Astrocyte (in vitro differentiated cells and primary cell): ENCODE data around the gene CELSR2. TPM values are rescaled to one million over a fixed set of nuclear protein-coding genes. Genes with fewer than 3 reads are reported as not detected.

Source experiments
- DNase-seq: peaks from one replicate; pipeline ENCODE4 v3.0.0-alpha.2; 2010; ENCODE audit warnings: low read depth
- FAIRE-seq: peaks from 2 replicates; lab custom pipeline; 2011; peaks lifted over from hg19 to GRCh38; lab: Jason Lieb, UNC
- H2AFZ ChIP-seq: 2 replicates; pipeline ENCODE4 v1.6.0; 2012; ENCODE audit warnings: low read depth, low read length, inconsistent platforms
- H3K27ac ChIP-seq: 2 replicates; pipeline ENCODE4 v1.5.1; 2011; ENCODE audit warnings: low read depth, low read length, inconsistent platforms
- H3K27me3 ChIP-seq: 2 replicates; pipeline ENCODE4 v1.6.0; 2011; ENCODE audit warnings: low read length, inconsistent platforms; ENCODE audit not compliant: insufficient read depth
- H3K36me3 ChIP-seq: 2 replicates; pipeline ENCODE4 v1.5.1; 2011; ENCODE audit warnings: low read length, inconsistent platforms; ENCODE audit not compliant: insufficient read depth
- H3K4me1 ChIP-seq: 2 replicates; pipeline ENCODE4 v1.5.1; 2011; ENCODE audit warnings: low read length, inconsistent platforms; ENCODE audit not compliant: insufficient read depth
- H3K4me2 ChIP-seq: 2 replicates; pipeline ENCODE4 v1.6.0; 2012; ENCODE audit warnings: low read length, inconsistent platforms
- H3K4me3 ChIP-seq: 2 replicates; pipeline ENCODE4 v1.5.1; 2011; ENCODE audit warnings: low read depth, mild to moderate bottlenecking, low read length, inconsistent platforms; ENCODE audit not compliant: insufficient read depth
- H3K79me2 ChIP-seq: 2 replicates; pipeline ENCODE4 v1.6.0; 2012; ENCODE audit warnings: mild to moderate bottlenecking, low read length, inconsistent platforms; ENCODE audit not compliant: insufficient read depth
- H3K9ac ChIP-seq: 2 replicates; pipeline ENCODE4 v1.6.0; 2012; ENCODE audit warnings: mild to moderate bottlenecking, low read length, inconsistent platforms
- H3K9me3 ChIP-seq: 2 replicates; pipeline ENCODE4 v1.5.1; 2012; ENCODE audit warnings: low read depth, mild to moderate bottlenecking, low read length, inconsistent platforms; ENCODE audit not compliant: insufficient read depth
- H4K20me1 ChIP-seq: 2 replicates; pipeline ENCODE4 v1.6.0; 2012; ENCODE audit warnings: low read length, inconsistent platforms; ENCODE audit not compliant: insufficient read depth
- H3K27ac Mint-ChIP-seq: one replicate; pipeline ENCODE4 v1.8.0; 2021; ENCODE audit warnings: mild to moderate bottlenecking, mixed read lengths; ENCODE audit not compliant: unreplicated experiment
- H3K27me3 Mint-ChIP-seq: one replicate; pipeline ENCODE4 v1.8.0; 2021; ENCODE audit warnings: low read depth, mixed read lengths; ENCODE audit not compliant: unreplicated experiment
- H3K36me3 Mint-ChIP-seq: one replicate; pipeline ENCODE4 v1.8.0; 2021; ENCODE audit warnings: low read depth, mixed read lengths; ENCODE audit not compliant: unreplicated experiment
- H3K4me1 Mint-ChIP-seq: one replicate; pipeline ENCODE4 v1.8.0; 2021; ENCODE audit warnings: low read depth, mixed read lengths; ENCODE audit not compliant: unreplicated experiment
- H3K4me3 Mint-ChIP-seq: one replicate; pipeline ENCODE4 v1.8.0; 2021; ENCODE audit warnings: mild to moderate bottlenecking, moderate library complexity, mixed read lengths; ENCODE audit not compliant: unreplicated experiment
- H3K9me3 Mint-ChIP-seq: one replicate; pipeline ENCODE4 v1.8.0; 2021; ENCODE audit warnings: mild to moderate bottlenecking, mixed read lengths; ENCODE audit not compliant: unreplicated experiment
- EZH2 ChIP-seq: IDR thresholded peaks from 2 replicates; pipeline ENCODE4 v1.6.1; 2012; ENCODE audit warnings: mild to moderate bottlenecking, low read length, inconsistent platforms; ENCODE audit not compliant: insufficient read depth
- total RNA-seq: library from RNA; stranded (reverse); gene quantifications from 2 replicates; pipeline ENCODE4 v1.2.1, GENCODE V29; 2021
- TF ChIP-seq, protein P1 (sequence below): IDR thresholded peaks from 2 replicates; pipeline ENCODE4 v1.5.1; 2011; ENCODE audit warnings: low read depth, mild to moderate bottlenecking, inconsistent platforms, low read length, moderate library complexity; ENCODE audit not compliant: insufficient read depth

Gene CELSR2
- total RNA-seq, 1 donor from 2014 or later, result 10.0 TPM

DNA sequence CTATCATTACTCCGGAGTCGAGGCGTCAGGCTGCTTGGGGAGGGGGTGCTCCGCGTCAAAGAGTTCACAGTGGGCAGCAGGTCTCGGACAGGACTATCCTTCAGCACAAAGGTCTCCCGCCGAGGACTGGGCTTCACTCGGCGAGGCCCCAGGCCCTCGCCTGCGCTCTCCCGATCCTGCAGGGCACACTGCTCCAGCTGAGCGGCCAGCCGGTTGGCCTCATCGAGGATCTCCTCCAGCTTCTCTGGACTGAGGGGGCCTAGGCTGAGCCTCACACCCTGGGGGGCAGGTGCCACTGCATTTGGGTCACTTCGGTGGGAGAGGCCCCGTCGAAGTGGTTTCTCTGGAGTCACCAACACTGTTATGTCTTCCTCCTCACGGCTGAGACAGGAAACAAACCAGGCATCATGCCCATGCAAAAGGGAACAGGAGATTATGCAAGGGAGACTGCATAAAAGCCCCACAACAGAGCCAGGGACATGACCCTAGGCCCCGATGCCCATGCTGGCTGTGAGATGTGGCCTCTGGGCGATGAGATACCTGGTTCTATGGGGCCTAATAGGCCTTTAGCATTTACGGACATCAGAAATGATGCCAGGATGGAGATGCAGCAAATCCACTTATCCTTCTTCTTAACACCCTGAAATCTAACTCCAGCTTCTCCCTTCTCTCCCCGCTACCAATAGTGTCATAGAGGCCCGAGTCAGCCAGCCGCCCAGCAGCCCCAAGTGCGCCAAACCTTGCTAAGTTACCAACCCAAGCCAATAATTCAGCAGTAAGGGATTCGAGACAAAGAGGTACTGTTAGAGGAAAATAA is 32.5 kb downstream of the CELSR2 start:
- H3K27ac Mint-ChIP-seq, result no peak overlapping the region
- DNase-seq (no peak), FAIRE-seq (no peak)
- H2AFZ ChIP-seq, result peak overlapping the region; percentile 92
- H3K9me3 Mint-ChIP-seq, result no peaks in the 10 kb centered on the region
- H4K20me1 ChIP-seq, result no peaks in the 10 kb centered on the region
- TF ChIP-seq, protein P1, sequence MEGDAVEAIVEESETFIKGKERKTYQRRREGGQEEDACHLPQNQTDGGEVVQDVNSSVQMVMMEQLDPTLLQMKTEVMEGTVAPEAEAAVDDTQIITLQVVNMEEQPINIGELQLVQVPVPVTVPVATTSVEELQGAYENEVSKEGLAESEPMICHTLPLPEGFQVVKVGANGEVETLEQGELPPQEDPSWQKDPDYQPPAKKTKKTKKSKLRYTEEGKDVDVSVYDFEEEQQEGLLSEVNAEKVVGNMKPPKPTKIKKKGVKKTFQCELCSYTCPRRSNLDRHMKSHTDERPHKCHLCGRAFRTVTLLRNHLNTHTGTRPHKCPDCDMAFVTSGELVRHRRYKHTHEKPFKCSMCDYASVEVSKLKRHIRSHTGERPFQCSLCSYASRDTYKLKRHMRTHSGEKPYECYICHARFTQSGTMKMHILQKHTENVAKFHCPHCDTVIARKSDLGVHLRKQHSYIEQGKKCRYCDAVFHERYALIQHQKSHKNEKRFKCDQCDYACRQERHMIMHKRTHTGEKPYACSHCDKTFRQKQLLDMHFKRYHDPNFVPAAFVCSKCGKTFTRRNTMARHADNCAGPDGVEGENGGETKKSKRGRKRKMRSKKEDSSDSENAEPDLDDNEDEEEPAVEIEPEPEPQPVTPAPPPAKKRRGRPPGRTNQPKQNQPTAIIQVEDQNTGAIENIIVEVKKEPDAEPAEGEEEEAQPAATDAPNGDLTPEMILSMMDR, result no peak
- TF ChIP-seq EZH2, result no peak
- peaks cover 12% of the 10 kb centered on the region for H3K4me1 Mint-ChIP-seq
- peaks cover 9% of the 10 kb centered on the region for H3K36me3 Mint-ChIP-seq
- H3K79me2 ChIP-seq, result peaks cover 29% of the 10 kb centered on the region
- peak overlapping the region; percentile 11 for H3K27ac ChIP-seq
- H3K4me3 ChIP-seq, result peak overlapping the region; percentile 91
- H3K9ac ChIP-seq, result peak overlapping the region; percentile 82
- H3K27me3 ChIP-seq, result no peaks in the 10 kb centered on the region
- no peaks in the 10 kb centered on the region for H3K9me3 ChIP-seq
- peak overlapping the region; percentile 99 for H3K4me2 ChIP-seq
- H3K36me3 ChIP-seq, result no peaks in the 10 kb centered on the region
- H3K27me3 Mint-ChIP-seq, result no peaks in the 10 kb centered on the region
- H3K4me1 ChIP-seq, result peaks cover 36% of the 10 kb centered on the region
- peak overlapping the region; percentile 99 for H3K4me3 Mint-ChIP-seq

DNA sequence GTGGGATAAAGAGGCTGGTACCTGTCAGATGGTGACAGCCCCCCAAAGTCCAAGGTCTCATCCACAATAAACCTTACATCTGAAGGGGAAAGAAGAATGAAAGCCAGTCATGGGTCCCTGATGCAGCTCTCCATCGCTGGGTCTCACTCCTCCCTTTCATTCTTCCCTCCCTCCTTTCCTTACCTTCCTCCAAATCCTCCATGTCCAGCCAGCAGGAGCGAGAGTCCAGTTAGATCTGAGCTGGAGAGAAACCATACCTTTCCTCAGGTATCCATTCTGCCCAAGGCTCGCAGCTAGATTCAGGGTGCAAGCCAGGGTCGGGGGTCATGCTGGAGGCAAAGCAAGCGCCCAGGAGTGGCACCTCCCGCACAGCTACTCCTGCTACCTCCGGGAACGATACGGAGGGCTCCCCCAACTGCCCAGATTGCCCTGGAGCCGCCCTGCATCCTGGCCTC is 33.2 kb downstream of the CELSR2 start:
- H3K4me1 Mint-ChIP-seq, result peaks cover 7% of the 10 kb centered on the region
- H3K27ac Mint-ChIP-seq, result peak overlapping the region; percentile 92

More for the DNA sequence above, 33.2 kb downstream of the CELSR2 start:
- H2AFZ ChIP-seq, result peak overlapping the region; percentile 92
- H3K9me3 ChIP-seq, result no peaks in the 10 kb centered on the region
- H3K79me2 ChIP-seq, result peaks cover 29% of the 10 kb centered on the region
- H3K36me3 ChIP-seq, result no peaks in the 10 kb centered on the region
- H4K20me1 ChIP-seq, result no peaks in the 10 kb centered on the region
- Mint-ChIP-seq H3K9me3 (no peaks in the 10 kb centered on the region), H3K36me3 (peaks cover 7% of the 10 kb centered on the region), H3K27me3 (no peaks in the 10 kb centered on the region), H3K4me3 (peak overlapping the region; percentile 99)
- FAIRE-seq (no peak), DNase-seq (no peak)
- H3K27ac ChIP-seq, result peak overlapping the region; percentile 52
- TF ChIP-seq, protein P1, result no peak
- no peak for TF ChIP-seq EZH2
- H3K4me1 ChIP-seq, result peaks cover 31% of the 10 kb centered on the region
- no peaks in the 10 kb centered on the region for H3K27me3 ChIP-seq
- H3K4me2 ChIP-seq, result peak overlapping the region; percentile 99
- peak overlapping the region; percentile 91 for H3K4me3 ChIP-seq
- H3K9ac ChIP-seq, result peak overlapping the region; percentile 82
